VCaP (cell line): ENCODE measurements around the gene MCM8.
"Not testable (repeated sequence)": the region's sequence is repeated elsewhere in the genome, so short reads cannot be mapped to it uniquely, and the experiment has no call there.

ENCODE experiments used
- H3K27ac ChIP-seq: fragments of 450-650 bp; 2 replicates; pipeline ENCODE4 v1.5.1; 2017
- TF ChIP-seq, protein P1 (sequence below): fragments of 450-650 bp; conservative IDR thresholded peaks from 2 replicates; pipeline ENCODE4 v1.5.1; 2017; ENCODE audit warnings: mild to moderate bottlenecking, moderate library complexity

Gene MCM8

DNA sequence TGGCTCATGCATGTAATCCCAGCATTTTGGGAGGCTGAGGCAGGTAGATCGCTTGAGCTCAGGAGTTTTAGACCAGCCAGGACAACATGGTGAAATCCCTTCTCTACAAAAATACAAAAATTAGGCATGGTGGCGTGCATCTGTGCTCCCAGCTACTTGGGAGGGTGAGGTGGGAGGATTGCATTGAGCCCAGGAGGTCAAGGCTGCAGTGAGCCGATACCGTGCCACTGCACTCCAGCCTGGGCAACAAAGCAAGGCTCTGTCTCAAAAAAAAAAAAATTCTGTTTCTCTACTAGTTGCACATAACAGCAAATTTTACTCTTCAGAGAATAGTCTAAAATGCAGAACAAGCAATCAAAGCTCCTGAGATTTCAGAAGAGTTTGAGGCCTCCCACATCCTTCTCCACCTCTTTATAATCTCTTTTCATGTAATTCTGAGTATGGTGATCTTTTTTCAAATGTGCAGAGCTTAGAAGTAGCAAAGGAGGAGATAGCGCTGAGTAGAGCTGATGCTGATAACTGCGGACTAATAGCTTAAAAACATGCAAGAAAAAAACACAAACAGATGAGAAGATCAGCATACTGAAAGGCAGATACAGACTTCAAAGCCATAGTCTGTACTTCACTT, 80.1 kb downstream of the MCM8 start:
- no peak overlapping the region for H3K27ac ChIP-seq
- TF ChIP-seq, protein P1, sequence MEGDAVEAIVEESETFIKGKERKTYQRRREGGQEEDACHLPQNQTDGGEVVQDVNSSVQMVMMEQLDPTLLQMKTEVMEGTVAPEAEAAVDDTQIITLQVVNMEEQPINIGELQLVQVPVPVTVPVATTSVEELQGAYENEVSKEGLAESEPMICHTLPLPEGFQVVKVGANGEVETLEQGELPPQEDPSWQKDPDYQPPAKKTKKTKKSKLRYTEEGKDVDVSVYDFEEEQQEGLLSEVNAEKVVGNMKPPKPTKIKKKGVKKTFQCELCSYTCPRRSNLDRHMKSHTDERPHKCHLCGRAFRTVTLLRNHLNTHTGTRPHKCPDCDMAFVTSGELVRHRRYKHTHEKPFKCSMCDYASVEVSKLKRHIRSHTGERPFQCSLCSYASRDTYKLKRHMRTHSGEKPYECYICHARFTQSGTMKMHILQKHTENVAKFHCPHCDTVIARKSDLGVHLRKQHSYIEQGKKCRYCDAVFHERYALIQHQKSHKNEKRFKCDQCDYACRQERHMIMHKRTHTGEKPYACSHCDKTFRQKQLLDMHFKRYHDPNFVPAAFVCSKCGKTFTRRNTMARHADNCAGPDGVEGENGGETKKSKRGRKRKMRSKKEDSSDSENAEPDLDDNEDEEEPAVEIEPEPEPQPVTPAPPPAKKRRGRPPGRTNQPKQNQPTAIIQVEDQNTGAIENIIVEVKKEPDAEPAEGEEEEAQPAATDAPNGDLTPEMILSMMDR, result no peak

DNA sequence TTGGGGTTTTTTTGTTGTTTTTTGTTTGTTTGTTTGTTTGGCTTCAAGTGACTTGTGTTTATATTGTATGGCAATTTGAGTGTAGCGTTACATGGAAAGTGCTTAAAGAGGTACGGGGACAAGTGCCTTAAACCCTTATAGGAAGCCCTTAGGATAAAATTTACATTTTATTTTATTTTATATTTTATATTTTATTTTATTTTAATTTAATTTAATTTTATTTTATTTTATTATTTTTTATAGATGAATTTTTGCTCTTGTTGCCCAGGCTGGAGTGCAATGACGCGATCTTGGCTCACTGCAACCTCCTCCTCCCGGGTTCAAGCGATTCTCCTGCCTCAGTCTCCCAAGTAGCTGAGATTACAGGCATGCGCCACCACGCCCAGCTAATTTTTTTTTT, 82.5 kb downstream of the MCM8 start:
- H3K27ac ChIP-seq, result not testable (repeated sequence)

DNA sequence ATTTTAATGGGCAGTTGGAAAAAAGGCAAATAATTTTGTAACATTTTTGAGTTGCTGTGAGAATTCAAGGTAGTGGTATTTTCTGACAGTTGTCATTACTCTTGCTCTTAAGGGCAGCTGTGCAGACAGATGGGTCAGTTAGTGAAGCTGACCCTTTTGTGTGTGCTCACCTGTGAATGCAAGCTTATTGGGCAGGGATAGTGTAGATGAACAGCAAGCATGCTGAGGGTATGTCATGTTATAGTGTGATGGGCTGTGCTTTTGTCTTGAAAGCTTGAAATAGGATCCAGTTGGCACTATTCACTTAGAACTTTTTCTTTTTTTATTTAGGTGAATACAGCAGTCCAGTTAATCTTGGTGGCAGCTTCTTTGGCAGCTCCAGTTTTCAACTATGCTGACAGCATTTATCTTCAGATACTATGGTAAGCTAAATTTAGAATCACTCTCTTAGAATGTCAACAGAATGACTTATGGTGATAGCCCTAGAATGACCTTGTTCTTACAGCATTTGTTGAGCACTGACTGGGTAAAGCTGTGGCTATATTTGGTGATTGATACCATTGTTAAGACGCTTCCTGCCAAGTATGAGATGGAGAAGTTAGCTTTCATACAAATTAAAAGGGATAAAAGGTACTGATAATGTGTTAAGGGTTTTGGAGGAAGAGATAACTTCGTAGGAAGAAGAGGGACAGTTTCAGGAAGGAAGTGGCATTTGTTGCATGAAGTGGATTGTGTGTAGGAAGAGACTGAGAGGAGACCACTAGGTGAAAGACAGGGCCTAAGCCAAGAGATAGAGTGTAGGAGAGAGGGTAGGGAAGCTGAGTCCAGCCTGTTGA, 83.9 kb downstream of the MCM8 start:
- no peak overlapping the region for H3K27ac ChIP-seq
- TF ChIP-seq, protein P1, result no peak

DNA sequence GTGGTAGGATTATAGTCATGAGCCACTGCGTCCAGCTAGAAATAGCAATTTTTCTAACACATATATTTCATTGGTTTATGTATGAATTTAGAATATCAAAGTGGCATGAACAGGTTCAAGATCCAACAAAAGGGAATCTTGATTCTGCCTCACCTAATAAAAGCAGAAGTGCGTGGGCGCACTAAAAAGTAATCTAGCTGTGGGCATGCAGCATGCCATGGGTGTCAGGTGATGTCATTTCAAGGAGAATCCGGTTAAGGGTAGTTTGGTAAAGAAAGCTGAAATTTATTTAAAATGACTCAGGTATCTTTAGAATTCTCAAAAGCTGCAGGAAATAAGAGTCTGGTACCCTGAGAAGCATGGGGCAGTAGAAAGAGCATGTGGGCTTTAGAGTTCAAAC, 85.8 kb downstream of the MCM8 start:
- TF ChIP-seq, protein P1, result no peak

DNA sequence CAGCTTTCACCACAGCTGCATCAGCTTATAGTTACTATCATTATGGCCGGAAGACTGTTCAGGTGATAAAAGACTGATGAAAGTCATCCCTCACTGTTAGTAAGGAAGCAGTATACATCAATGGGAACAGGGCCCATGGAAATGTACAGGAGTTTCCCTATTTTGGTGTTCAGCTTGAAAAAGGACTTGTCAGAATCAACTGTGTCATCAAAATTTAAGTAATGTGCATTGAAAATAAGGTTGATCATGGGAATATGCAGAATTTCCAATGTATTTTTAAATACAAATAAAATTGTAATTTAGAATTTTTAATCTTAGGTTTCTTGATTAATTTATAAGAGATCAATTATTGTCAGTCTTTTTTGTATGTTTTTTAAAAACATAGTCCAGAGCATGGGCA, 86.6 kb downstream of the MCM8 start:
- no peak overlapping the region for H3K27ac ChIP-seq
- TF ChIP-seq, protein P1, result no peak

More for the DNA sequence above, 85.8 kb downstream of the MCM8 start:
- no peak overlapping the region for H3K27ac ChIP-seq

DNA sequence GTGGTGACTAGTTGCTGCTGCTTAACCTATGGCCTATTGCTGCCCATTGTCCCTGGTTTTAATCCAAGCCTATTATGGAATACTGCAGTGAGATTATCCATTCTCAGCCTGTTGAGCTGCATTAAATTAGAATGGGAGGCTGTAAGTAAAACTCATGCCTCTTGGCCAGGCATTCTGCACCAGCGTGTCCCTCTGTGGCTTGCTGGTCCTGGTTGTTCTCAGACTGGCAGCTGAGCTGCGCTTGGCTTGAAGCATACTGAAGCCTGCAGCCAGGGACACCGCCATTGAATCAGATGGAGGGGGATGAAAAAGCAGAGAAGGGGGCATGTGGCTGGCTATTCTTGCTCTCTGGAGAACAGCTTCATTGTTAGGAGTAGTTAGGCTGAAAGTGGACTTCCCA, 87.8 kb downstream of the MCM8 start:
- H3K27ac ChIP-seq, result no peak overlapping the region

DNA sequence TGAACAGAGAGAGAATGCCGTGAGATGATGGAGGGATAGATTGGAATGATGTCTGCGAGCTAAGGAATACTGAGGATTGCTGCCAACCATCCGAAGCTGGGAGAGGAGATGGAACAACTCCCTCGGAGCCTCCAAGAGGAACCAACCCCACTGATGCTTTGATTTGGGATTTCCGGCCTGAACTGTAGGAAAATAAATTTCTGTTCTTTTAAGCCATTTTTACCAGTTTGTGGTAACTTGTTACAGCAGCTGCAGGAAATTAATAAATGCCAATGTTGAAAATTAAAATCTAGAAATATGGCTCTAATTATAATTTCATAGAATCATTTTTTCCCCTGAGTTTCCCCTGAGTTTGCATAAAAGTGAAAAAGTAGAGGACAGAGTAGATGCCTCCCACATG, 89.3 kb downstream of the MCM8 start:
- TF ChIP-seq, protein P1, result no peak
- H3K27ac ChIP-seq, result no peak overlapping the region

More for the DNA sequence above, 87.8 kb downstream of the MCM8 start:
- TF ChIP-seq, protein P1, result no peak

DNA sequence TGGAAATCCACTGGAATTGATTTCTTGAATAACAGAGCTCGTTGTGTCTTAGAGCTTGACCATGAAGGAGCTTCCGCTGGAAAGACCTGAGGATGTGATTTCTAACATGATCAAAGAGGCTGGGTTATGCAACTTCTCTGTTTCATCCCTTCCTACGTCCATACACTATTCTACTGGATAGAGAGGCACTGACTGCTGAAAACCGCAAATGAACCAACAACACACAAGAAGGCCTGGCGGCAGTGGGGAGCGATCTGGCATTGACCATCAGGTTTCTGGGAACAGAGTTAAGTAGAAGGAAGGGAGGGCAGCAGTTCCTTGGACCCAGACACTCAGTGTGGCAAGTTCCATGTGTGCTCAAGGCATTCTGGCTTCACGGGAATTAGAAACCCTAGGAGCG, 90.1 kb downstream of the MCM8 start:
- H3K27ac ChIP-seq, result no peak overlapping the region
- TF ChIP-seq, protein P1, result no peak
